Peyer's patch (tissue), 4 donors: ENCODE measurements around the gene DPP4.

Experiments
- CTCF ChIP-seq, 6 experiments: fragments of 450-650 bp in 4 of 6; fragments of 200-600 bp in 2 of 6; sonication (generic) in 1 of 6; IDR thresholded peaks; one replicate each; pipeline ENCODE4 v1.5.1; 2017 to 2019; ENCODE audit warnings: antibody characterized with exemption in 6 of 6, mild to moderate bottlenecking in 3 of 6, moderate library complexity in 1 of 6
- POLR2A ChIP-seq, 2 donors: fragments of 450-650 bp; IDR thresholded peaks; one replicate each; pipeline ENCODE4 v1.5.1; 2017; ENCODE audit warnings: antibody characterized with exemption in 2 of 2, mild to moderate bottlenecking in 2 of 2, moderate library complexity in 2 of 2

- peak in 5 of 6 experiments; percentile 11 to 58 (median 51) for TF ChIP-seq CTCF (IDR thresholded peaks at IDR 0.05)
- TF ChIP-seq POLR2A (IDR thresholded peaks at IDR 0.05), result no peak
Observed at GRCh38 chr2:161946489-161947107, 127.4 kb downstream of the DPP4 start.
